ENCODE measurements around the gene S1PR3.

Gene S1PR3

GRCh38 chr9:88969646-88970373 lies 21.5 kb upstream of the S1PR3 start:
- no peak for DNase-seq

DNA sequence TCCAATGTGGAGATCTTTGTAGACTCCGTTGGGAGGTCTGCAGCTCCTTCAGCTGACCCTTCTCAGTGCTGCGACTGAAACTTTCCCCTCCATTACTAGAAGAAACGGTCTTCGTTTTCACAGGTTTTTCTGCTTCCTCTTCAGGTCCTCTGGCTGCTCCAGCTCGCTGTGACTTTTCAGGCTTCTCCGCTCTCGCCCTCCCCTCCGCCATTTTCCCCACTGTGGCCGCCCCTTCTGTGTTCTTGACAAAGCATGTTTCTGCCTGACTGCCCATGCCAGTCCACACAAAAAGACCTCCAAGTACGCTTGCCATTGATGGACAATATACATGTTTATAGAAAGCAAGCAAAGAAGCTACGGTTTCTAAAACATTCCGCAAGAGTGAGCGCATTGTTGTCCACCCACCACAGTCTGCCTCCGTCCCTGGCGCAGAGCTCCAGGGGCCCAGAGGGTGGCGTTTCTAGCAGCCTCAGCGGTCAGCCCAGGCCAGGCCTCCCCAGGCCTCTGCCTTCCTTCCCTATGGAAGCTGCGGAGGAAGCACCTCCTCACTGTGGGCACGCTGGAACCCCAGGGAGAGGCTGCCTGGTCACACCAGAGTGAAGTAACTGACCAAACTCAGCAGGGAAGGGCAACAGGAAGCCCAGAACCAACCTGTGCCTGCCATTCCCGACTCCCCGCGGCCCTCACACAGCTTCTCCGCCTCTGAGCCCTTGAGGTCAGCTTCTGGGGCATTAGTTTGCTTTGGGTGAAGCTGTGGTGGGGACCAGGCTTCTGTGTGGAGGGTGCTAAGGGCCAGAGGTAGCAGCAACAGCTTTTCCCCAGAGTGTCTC lies 19.9 kb upstream of the S1PR3 start:
- DNase-seq = no peak

- no peak for DNase-seq
Measured at GRCh38 chr9:88972401-88972800, 18.9 kb upstream of the S1PR3 start.

GRCh38 chr9:88973281-88974045 lies 17.8 kb upstream of the S1PR3 start:
- DNase-seq = no peak

- no peak for DNase-seq
Measured at GRCh38 chr9:88974641-88975040, 16.6 kb upstream of the S1PR3 start.

DNA sequence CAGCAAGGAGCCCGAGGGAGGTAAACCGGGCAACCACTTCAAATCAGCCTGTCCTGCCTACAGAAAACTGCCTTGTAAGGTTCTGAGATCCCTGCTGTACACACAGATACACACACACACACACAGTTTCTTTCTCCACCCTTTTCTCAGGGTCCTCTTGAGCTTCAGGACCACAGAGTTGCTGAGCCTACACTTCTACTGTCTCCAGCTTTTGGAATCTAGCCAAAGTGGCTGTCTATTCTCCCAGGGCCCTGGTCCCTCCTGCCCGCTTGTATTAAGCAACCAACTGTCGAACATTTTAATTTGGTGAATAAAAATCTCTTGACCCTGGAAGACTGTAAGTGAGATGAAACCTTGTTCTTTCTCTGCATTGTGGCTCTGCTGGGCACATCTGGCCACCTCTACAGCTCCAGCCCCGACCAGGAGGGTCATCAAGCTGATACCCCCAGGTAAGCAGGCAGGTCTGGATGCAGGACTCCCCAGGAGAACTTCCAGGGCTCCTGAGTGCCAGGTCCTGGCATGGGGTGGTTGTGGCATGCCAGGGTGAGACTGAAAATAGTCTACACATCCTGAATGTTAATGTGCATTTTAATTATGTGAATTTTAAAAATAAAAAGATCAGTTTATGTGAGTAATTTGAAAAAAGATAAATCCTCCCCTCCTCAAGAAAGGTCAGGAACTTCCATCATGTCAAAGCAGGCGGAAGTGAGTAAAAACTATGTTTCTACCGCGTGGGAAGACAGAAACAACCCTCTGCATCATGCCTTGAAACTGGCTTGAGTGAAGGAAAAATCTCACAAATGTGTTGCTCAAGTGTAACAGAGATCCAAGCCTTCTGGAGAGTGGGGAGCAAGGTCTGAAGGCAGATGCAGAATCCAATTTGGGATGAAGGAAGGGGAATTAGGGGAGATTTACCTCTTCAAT lies 15.0 kb upstream of the S1PR3 start:
- no peak for DNase-seq

DNA sequence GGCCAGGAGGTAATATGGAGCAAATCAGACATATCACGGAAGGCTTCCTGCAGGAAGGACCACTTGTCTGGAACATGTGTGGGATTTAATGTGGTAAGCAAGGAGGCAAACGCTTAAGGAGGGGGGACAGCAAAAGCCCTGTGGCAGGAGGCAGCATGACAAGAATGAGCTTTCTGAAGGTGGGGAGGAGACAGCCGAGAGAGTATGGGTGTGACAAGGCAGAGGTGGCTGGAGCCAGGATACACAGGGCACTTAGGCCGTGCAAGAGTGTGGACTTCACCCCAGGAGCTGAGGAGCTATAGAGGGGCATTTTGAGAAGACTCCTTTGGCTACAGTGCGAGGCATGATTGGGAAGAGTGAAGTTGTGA lies 14.4 kb upstream of the S1PR3 start:
- no peak for DNase-seq

GRCh38 chr9:88978034-88978433 lies 13.2 kb upstream of the S1PR3 start:
- DNase-seq = no peak

DNA sequence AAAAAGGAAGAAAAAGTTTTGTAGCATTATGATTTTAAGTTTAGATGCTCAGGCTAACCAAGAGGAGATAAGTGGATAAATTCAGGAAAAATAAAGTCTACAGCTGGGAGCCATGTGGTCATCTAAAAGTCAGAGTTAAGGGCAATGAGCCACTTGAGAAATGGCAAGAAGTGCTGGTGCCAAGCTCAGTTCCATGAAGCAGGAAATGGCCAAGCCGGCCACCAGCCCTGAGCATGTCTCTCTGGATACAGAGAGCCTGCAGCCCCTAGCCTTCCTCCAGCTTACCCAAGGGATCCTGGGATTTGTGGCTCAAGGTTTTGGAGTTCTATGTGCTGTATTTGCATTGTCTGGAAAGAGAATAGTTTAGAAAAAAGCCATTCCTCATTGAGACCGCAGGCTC lies 12.2 kb upstream of the S1PR3 start:
- DNase-seq = no peak

- DNase-seq = no peak
Measured at GRCh38 chr9:88979791-88980190, 11.5 kb upstream of the S1PR3 start.

DNA sequence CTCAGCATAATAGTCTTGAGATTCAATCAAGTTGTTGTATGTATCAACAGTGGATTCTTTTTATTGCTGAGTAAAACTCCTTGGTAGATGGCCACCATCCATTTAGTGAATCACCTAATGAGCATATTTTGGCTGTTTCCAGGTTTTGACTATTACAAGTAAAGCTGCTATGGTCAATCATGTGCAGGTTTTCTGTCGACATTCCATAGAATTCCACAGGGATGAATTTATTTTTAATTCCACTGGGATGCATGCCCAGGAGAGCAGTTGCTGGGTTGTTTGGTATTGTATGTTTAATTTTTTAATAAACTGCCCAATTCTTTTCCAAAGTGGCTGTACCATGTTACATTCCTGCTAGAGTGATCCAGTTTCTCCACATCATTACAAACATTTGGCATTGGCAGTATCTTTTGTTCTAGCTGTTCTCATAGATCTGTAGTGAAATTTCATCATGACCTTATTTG lies 10.5 kb upstream of the S1PR3 start:
- DNase-seq = no peak

- no peak for DNase-seq
Measured at GRCh38 chr9:88983865-88984542, 7.3 kb upstream of the S1PR3 start.

DNA sequence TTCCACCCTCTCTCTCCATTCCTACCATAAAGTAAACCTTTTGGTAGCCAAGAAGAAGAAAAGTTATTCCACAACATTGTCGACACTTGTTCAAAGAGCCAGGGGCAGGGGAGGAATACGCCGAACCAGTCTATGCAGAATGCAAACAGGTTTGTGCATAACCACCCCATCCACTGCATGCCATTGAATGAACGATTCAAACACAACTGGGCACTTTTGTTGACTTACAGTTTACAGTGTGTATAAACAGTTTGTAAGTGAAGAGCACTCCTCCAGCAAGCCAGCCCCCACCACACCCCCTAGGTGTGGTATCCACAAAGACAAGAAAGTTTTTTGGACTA lies 6.8 kb upstream of the S1PR3 start:
- DNase-seq = no peak

DNA sequence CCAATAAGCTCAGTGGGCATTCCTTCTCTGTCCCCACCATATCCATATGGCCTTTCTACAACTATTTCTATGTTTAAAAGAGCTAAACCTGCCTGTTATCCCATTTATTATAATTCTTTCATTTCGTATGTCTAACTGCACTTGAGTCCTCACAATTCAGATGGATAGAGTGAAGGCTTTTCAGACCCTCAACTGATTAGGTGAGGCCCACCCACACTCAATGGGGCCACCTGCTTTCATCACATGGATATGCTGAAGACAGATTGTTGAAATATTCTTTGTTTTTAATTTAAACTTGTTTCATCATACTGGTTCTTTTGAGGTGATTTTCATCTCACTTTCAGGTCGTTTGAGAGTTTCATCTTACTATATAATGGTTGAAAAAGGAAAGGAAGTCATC lies 5.7 kb upstream of the S1PR3 start:
- no peak for DNase-seq

- DNase-seq = no peak
Measured at GRCh38 chr9:88986776-88987175, 4.5 kb upstream of the S1PR3 start.

GRCh38 chr9:88987661-88988060 lies 3.6 kb upstream of the S1PR3 start:
- DNase-seq = no peak

- DNase-seq = no peak
Measured at GRCh38 chr9:88988796-88989641, 2.2 kb upstream of the S1PR3 start.

GRCh38 chr9:88990041-88990728 lies 1.1 kb upstream of the S1PR3 start:
- DNase-seq = no peak

DNA sequence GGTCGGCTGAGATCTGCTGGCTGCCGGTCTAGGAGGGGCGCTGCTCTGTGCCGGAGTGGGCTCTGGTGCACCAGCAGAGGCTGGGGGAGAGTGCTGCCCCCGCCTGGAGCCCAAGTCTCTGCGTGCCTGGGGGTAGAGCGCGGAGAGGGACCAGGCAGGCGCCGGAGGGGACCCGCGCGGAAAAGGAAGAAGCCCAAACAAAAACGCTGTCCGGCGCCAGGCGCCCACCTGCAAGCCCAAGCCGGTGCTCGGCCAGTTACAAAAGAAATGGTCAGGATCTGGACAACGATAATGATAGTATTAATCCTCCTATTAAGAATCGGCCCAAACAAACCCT lies 571 bp upstream of the S1PR3 start:
- no peak for DNase-seq

- DNase-seq = no peak
Measured at GRCh38 chr9:88992556-88992955, 1.3 kb downstream of the S1PR3 start.

GRCh38 chr9:88993327-88993726 lies 2.1 kb downstream of the S1PR3 start:
- DNase-seq = no peak
